ENCODE results near the gene FEZ2.

The FEZ2 gene

DNA sequence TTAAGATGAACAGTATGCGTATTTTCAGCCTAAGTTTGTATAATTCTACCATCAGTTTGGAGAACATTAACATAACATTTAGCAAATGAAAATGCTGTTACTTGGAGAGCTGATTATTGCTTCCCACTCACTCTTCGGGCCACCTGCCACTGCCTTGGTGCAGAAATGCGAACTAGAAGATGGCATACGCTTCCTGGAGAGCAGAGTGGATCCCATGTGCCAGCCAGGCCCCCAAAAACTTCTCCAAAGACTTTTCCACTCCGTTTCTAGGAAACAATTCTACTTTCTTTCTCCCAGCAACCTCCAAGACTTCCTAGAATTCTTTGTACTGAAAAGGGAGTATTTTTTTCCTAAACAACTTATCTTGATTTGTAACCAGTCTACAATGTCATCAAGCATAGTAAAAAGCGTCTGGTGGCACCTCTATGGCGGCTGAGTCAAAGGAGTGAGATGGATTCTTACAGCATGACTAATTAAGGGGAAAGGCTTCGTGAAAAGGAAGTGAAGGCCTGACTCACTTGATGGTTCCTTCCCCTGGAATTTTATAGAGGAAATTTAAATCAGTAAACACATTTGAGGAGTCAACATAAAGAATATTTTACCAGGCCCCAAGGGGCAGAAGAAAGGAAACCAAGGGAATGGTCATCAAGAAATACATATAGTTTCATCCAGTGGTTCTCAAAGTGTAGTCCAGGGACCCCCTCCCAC, 36.6 kb downstream of the FEZ2 start:
- DNase-seq (ENCODE audit: low read depth), result no peak

DNA sequence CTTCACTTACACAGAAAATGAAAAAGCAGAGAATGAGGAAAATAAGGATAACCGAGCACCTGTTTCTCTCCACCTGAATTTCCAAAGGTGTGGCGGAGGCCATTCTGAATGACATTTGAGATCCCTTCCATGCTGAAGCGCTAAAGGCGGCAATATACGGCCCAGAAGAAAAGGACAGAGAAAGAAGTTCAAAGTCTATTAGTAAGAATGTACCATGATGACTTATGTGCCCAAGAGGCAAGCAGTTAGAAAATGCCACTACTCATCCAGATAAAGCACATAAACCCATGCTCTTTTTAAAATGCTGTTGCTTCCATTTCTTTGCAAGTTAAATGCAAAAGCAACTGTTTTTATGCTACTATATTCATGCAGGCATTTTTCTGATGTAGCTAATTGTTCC, 37.2 kb downstream of the FEZ2 start:
- no peak for DNase-seq (ENCODE audit: low read depth)

DNA sequence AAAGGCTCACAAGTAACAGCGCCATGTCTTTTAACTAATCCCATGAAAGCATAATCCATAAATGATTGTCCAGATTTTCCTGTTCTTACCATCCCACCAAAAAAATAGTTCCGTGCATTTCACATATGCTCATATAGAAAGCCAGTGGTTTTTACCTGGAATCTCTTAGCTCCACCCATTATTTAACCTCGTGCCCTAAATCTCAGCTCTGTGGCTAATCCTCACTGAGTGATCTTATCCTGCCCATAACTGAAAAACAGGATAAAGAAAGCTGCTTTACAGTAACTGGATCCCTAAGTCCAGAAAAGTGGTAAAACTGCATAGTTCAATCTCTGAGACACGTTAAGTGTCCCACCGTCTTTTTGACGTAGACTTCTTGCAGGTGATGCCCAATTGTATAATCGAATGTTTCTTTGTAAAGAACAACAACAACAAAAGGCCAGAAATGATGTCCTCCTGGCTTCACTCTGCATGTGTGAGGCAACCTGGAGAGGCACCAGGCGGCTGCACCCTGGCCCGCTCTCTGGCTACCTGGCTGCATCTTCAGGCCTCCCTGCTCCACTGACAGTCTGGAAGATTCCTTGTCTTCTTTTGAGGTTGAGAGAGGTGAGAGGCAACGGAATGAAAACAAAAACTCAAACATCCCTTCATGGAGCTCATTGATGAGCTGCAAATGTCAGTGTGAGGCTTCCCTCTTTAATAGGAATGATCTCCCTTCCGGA, 38.6 kb downstream of the FEZ2 start:
- DNase-seq (ENCODE audit: low read depth), result no peak

DNA sequence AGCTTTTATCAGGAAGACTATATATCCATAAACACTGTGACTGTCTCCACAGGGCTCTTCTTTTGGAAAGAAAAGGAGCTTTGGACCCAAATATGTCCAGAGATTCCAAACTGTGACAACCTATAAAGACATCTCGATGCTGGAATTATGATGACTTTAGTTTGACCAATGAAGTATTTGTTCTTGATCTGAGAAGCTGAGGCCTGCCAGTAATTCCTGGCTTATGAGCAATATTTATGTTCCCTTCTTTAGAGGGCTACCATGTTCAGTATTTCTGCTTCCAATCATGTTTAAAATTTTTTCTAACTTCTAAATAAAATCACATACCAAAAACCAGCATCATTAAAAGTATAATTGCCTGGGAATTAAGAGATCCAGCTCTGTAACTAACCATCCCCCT, 41.1 kb downstream of the FEZ2 start:
- no peak for DNase-seq (ENCODE audit: low read depth)

DNA sequence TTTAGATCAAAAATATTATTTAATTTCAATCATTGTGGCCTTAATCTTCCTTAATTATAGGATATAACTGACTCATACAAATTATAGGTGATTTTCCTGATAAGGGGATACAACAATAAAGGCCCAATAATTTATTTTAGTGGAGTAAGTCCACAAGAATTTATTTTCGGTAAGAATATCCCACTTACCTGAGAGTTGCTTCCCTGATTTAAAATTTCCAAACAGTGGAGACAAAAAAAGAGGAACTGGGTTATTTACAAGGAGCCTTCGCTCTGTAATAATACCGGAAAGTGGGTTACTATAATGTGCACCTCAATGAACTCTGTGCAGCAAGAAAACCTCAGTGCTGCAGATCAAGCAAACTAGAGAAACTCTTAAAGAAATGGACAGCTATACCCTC, 42.2 kb downstream of the FEZ2 start:
- DNase-seq (ENCODE audit: low read depth), result no peak

DNA sequence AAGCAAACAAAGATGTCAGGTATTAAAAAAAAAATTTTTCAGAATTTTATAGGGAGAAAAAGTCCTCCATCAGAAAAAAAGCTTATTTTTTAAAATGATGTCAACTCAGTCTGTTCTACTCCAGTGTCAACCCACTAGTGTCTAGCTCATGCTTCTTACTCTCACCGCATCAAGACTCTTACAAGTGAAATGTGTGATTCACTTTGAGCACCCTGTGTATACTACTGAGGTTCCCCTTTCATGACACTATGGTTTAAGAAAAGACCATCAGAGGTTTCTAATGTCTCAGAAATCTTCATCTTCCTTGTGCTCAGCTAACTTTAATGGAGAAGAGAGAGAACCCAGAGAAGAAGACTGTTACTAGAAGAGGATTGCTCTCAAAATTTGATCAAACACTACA, 43.4 kb downstream of the FEZ2 start:
- no peak for DNase-seq (ENCODE audit: low read depth)

DNA sequence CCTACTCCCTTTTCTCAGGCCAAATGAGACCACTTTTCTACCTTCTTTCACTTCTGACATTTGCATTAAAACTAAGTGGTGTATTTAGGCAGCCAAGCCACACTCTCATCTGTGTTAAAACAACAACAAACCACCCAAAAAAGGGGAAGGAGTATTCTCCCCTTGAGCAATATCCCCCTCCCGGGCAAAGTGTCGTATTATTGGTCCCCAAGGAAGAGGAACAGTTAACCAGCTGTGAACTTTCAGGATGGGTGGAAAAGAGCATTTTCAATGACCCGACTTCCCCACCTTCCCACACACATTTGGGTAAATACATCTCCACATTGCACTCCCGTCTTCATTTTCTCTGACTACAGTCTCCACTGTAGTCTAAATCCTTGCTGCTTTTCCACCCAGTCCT, 44.3 kb downstream of the FEZ2 start:
- DNase-seq (ENCODE audit: low read depth), result no peak

DNA sequence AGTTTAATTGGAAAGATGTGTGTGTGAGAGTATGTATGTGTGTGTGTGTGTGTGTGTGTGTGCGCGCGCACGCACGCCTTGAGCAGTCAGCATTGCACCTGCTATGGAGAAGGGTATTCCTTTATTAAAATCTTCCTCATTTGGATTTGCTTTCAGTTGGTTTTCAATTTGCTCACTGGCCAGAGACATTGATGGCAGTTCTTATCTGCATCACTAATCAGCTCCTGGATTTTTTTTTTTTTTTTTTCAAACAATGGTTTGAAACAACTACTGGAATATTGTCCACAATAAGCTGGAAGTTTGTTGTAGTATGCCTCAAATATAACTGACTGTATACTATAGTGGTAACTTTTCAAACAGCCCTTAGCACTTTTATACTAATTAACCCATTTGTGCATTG, 48.0 kb downstream of the FEZ2 start:
- no peak for DNase-seq (ENCODE audit: low read depth)

DNA sequence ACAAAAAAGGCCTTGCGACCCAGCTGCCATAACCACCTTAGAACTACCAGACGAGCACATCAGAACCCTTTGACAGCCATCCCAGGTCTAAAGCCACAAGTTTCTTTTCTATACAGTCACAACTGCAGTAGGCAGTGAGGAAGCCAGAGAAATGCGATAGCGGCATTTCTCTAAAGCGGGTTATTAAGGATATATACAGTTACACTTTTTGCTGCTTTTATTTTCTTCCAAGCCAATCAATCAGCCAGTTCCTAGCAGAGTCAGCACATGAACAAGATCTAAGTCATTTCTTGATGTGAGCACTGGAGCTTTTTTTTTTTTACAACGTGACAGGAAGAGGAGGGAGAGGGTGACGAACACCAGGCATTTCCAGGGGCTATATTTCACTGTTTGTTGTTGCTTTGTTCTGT, 48.8 kb downstream of the FEZ2 start:
- no peak for DNase-seq (ENCODE audit: low read depth)

DNA sequence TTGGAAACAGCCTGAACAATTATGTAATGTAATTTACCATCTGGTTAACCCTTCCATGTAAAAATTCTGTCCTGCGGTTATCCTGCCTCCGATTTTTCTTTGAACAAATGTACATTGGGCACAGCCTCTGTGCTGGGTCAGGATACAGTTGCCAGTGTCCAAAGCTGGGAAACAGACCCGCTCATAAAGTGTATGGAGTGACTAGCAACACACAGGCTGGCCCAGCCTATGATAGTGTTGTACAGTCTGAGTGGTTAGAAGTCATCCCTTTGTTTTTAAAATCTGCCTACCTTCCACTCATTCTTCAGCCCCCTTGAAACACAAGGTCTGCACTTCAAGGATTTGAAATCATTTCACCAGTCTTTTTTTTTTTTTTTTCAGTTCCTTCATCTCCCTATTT, 50.1 kb downstream of the FEZ2 start:
- no peak for DNase-seq (ENCODE audit: low read depth)

DNA sequence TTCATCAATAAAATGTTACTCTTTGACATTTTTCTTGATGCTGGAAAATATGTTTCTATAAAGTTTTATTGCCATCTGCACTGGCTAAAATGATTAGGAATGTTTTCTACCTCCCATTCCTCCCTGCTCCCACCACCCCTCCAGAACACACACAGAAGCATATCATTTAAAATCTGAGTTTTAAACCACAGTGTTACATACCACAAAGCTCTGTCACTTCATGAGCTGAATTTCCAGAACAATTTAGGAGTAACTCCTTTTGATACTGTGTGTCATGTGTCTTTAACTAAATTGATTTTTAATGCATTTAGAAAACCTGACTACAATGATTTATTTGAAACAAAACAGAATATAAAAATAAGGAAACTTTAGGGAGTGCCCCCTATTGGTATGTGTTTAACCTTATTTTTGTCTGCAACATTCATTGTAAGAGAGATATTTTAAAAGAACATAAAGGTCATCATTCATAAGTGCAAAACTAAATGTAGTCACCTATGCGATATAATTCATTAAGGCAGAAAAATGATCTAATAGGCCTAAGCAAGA, 52.0 kb downstream of the FEZ2 start:
- no peak for DNase-seq (ENCODE audit: low read depth)

DNA sequence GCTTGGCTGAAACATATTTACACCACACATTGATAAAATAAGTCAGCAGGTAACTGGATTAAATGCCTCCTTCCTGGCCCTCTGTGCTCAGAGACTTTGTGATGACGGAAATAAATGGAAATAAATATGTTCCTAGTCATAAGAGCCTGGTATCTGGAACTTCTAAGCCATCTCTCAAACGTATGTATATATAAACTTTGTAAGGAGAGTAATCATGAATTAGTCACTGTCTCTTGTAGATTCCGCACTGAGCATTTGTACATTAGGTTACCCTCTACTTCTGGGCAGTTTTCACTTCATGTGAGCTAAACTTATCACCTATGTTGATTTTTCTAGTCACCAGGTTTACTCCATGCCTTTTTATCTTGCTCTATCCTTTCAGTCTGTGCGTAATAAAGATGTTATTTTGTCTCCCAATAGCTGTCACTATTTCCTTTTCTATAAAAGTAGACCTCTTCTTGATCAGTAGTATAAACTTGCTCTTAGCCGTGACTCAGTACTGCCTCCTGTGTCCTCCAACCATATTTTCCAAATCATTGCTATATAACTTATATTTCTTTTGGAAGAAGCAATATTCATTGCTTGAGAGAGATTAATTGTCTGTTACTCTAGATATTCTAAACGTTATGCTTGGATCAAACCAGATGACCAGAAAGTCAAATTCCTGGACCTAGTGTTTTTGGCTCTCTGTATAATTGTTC, 53.2 kb downstream of the FEZ2 start:
- no peak for DNase-seq (ENCODE audit: low read depth)

DNA sequence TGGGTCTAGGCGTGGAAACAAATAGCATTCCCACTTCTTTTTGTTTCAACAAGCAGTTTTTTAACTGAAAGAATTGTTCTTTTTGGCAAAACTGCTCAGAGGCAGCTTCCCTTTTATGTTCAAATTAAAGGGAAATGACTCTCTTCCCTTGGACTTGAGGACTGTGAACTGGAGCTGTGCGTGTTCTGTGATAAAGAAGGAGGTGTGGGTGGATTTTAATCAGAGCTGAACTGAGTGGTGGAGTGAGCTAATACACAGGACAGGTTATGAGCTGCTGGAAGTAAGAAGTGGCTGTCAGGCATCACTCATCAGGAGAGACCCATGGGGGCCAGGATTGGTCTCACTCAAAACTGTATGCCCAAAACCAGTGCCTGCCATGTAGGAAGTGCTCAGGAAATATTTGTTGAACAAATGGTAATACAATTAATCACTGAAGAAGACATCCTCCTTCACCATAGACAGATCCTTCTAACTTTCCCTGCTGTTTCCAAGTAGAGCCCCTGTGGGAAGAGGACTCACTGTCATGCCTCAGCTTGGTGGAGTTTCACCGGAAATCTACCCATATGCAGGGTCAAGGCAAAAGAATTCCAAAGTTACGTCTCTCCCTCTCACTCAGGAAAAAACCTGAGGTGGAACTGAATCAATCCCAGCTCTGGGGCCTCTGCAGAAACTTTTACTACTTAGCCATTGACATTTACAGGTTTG, 55.9 kb downstream of the FEZ2 start:
- DNase-seq (ENCODE audit: low read depth), result no peak

DNA sequence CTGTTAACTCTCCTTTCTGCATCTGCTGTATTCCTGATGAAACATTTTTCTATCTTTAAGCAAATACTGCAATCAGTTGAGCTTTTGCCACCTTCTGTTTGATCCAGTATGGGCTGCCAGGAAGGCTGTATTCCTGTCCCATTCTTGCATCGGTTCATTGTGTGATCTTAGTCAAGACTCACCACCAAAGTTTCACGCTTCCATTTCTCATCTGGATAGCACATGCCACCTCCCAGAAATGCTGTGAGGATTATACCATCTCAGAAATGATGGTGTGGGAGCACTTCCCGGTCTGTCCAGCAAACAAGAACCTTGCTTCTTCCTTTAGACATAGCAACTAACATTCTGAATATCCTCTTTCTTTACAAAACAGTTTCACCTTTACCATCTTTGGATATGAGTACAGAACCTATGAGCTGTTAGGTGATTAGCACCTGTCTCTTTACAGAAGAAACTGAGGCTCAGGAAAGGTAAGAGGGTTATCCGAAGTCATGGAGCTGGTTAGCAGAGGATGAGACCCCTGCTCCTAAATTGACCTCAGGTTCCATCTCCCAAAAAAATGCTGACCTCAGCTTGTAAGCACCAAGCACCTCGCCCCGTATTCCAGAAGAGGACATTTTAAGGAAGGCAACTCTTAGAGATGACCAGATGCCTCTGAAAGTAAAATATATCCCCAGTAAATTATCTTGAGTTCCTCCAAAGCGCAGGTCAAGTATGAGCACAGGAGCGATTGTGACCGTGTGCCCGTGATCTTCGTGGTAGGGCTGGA, 56.8 kb downstream of the FEZ2 start:
- DNase-seq (ENCODE audit: low read depth), result no peak

DNA sequence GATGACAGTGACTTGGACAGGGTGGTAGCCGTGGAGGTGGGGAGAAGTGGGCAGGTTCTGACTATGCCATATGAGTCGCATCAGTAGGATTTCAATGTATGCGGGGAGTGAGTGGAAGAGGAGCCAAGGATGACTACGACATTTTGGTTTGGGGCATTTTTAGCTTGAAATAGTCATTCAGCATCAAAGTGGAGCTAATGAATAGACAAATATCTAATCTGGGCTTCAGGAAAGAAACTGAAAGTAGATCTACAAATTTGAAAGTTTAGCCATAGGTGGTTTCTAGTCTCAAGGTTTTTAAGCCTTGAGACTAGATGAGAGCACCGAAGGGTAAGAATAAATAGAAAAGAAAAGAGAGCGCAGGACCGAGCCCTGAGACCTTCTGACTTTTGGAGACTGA, 58.3 kb downstream of the FEZ2 start:
- DNase-seq (ENCODE audit: low read depth), result no peak

DNA sequence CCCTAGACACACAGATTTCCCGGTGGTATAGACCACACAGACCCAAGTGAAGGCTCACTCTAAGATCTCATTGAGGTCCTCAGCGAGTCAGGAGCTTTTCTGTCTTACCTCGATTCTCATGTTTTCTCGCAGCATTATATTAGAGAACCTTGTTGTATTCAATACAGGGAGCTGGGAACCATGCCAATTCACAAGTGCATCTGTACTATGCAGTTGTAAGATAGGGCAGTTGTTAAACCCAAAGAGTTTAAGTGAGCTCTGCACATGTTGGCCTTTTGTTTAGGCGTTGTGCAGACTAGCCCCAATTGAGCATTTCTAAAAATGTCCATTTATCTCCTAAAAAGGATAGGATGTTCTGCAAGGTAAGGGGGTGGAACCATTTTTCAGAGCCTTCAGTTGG, 59.6 kb downstream of the FEZ2 start:
- DNase-seq (ENCODE audit: low read depth), result no peak

DNA sequence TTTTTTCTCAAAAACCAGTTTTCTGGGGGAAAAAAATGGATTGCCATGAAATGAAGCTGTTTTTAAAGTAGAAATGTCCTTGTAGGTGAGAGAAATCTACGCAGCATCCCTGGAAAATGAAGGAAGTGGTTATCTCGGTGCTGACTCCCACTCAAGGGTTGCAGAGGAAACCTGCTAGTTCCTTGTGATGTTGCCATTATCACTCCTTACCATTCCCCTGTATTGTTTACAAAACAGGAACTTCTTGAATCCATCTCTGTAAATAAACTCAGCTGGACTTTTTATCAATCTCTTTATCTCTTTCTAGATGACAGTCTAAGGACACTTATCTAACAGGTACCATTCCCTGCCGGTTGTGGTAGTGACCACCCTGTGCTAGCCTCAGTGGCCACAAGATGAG, 61.2 kb downstream of the FEZ2 start:
- DNase-seq (ENCODE audit: low read depth), result no peak

DNA sequence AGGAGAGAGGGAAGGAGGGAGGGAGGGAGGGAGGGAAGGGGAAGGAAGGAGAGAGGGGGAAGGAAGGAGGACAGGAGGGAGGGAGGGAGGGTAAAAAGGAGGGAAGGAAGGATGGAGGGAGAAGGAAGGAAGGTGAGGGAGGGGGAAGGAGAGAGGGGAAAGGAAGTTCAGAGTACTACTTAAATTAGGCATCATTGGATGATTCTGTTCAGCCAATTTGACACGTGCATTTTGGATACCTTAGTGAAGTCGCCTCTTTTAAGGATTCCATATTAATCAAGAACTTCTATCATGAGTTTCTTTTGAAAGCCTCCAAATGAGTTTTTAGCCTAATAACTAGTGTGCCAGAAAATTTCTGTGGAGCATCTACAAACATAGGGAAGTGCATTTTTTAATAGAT, 62.9 kb downstream of the FEZ2 start:
- no peak for DNase-seq (ENCODE audit: low read depth)

DNA sequence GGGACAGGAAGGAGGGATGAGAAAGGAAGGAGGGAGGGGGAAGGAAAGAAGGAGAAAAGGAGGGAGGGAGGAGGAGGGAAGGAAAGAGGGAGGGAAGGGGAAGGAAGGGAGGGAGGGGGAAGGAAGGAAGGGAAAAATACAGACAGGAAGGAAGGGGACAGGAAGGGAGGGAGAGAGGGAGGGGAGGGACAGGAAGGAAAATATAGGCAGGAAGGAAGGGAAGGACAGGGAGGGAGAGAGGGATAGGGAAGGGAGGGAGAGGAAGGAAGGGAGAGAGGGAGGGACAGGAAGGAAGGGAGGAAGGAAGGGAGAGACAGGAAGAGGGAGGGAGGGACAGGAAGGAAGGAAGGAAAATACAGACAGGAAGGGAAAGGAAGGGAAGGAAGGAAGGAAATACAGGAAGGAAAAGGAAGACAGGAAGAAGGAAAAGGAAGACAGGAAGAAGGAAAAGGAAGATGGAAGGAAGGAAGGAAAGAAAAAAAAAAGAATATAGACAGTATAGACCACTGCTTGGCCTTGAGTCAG, 63.6 kb downstream of the FEZ2 start:
- no peak for DNase-seq (ENCODE audit: low read depth)

DNA sequence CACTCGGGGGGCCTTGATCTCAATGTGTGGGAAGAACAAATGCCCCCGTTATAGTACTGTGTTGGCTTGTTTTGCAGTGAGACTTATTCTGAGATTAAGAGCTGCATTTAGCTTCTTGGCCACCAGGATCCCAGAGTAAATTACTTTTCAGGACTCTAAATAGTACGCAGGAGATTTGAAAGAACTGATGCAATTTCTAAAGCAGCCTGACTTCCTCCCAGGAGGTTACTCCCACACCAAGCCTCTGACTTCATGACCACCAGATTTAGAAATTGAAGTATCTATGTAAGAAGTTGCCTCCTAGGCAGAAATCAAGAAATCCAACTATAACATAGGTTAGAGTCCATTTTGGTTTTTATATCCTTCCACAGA, 67.0 kb downstream of the FEZ2 start:
- no peak for DNase-seq (ENCODE audit: low read depth)

DNA sequence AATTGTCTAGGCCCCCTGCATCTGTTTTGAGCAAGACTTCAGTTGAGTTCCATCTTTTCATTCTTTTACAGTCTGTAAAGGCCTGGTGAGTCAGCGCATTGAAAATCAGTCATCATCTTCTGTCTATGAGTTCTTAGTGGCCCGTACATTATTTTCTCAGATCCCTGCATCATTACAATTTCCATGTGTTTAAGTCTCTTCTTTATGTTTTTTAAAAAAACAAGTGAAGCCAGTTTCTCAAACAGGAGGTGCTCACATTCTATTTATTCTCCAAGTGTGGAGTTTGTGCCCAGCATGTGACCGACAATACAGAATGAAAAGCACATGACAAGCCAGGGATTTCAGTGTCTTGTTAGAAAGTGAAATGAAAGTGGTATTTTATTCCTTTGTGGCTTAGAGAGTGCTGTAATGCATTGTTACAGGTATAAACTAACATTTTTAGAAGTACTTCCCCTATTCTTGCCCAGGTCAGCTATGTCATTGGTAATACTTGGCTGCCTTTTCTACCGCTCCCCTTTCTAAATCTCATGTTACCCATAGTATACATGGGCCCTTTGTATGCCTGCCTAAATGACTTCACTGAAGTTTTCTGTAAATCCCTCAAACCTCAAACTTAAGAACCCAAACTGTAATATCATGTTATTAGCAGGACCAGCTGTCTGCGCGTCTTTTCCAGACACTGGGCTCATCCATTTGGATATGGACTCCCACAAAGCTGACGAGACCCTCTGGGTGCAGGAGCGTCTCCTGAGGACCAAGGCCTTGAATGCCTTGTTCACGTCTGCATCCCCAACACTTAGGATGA, 67.6 kb downstream of the FEZ2 start:
- DNase-seq (ENCODE audit: low read depth), result no peak
